Glutamatergic neuron (in vitro differentiated cells): ENCODE results near the gene GABRG3. TPM values are rescaled to one million over a fixed set of nuclear protein-coding genes. Genes with fewer than 3 reads are reported as not detected.
A peak's percentile ranks its signal among the peaks of the same experiment; 100 is the strongest.

Source experiments
- DNase-seq: peaks from one replicate; pipeline ENCODE4 v3.0.0; 2022
- H3K27ac Mint-ChIP-seq: one replicate; pipeline ENCODE4 v1.8.0; 2020; ENCODE audit warnings: mild to moderate bottlenecking, mixed read lengths, inconsistent platforms; ENCODE audit not compliant: unreplicated experiment
- H3K27me3 Mint-ChIP-seq: one replicate; pipeline ENCODE4 v1.8.0; 2020; ENCODE audit warnings: mild to moderate bottlenecking, moderate library complexity, mixed read lengths, inconsistent platforms; ENCODE audit not compliant: unreplicated experiment
- H3K36me3 Mint-ChIP-seq: one replicate; pipeline ENCODE4 v1.8.0; 2020; ENCODE audit warnings: mild to moderate bottlenecking, mixed read lengths, inconsistent platforms; ENCODE audit not compliant: unreplicated experiment
- H3K4me1 Mint-ChIP-seq: one replicate; pipeline ENCODE4 v1.8.0; 2020; ENCODE audit warnings: mild to moderate bottlenecking, low read depth, mixed read lengths, inconsistent platforms; ENCODE audit not compliant: unreplicated experiment
- H3K4me3 Mint-ChIP-seq: one replicate; pipeline ENCODE4 v1.8.0; 2020; ENCODE audit warnings: mild to moderate bottlenecking, mixed read lengths, inconsistent platforms; ENCODE audit not compliant: unreplicated experiment
- H3K9me3 Mint-ChIP-seq: one replicate; pipeline ENCODE4 v1.8.0; 2020; ENCODE audit warnings: mild to moderate bottlenecking, moderate library complexity, mixed read lengths, inconsistent platforms; ENCODE audit not compliant: unreplicated experiment
- CTCF ChIP-seq: fragments of 200-600 bp; sonication (generic); IDR thresholded peaks from one replicate; pipeline ENCODE4 v1.5.0; 2021; ENCODE audit not compliant: partially characterized antibody, unreplicated experiment
- total RNA-seq: library from RNA; stranded (reverse); fragmentation: NEBNext Ultra II Directional; extraction: Animal tissue kit (Norgen Biotek cat#: 25700); gene quantifications from one replicate; pipeline ENCODE4 v1.2.1, GENCODE V29; 2021; ENCODE audit not compliant: unreplicated experiment

Gene GABRG3
- total RNA-seq, 1 donor from 2014 or later = 1.3 TPM

GRCh38 chr15:27549746-27550145, 578.8 kb downstream of the GABRG3 start:
- Mint-ChIP-seq H3K27me3 (no peaks in the 10 kb centered on the region), H3K4me1 (peaks cover 23% of the 10 kb centered on the region), H3K27ac (peak overlapping the region; percentile 76), H3K36me3 (no peaks in the 10 kb centered on the region), H3K4me3 (no peak overlapping the region), H3K9me3 (peaks cover 2% of the 10 kb centered on the region)
- DNase-seq = no peak
- TF ChIP-seq CTCF = no peak

- H3K27me3 Mint-ChIP-seq = no peaks in the 10 kb centered on the region
- no peak overlapping the region for H3K27ac Mint-ChIP-seq
- no peak for TF ChIP-seq CTCF
- no peak overlapping the region for H3K4me3 Mint-ChIP-seq
- H3K9me3 Mint-ChIP-seq = peaks cover under 1% of the 10 kb centered on the region
- peaks cover 21% of the 10 kb centered on the region for H3K4me1 Mint-ChIP-seq
- no peaks in the 10 kb centered on the region for H3K36me3 Mint-ChIP-seq
- DNase-seq = no peak
Measured at GRCh38 chr15:27550635-27551034, 579.7 kb downstream of the GABRG3 start.

GRCh38 chr15:27561816-27562215, 590.8 kb downstream of the GABRG3 start:
- H3K36me3 Mint-ChIP-seq = peaks cover 8% of the 10 kb centered on the region
- H3K27me3 Mint-ChIP-seq = peaks cover 3% of the 10 kb centered on the region
- no peak for TF ChIP-seq CTCF
- no peak overlapping the region for H3K4me3 Mint-ChIP-seq
- DNase-seq = no peak
- H3K27ac Mint-ChIP-seq = no peak overlapping the region
- H3K4me1 Mint-ChIP-seq = peaks cover 2% of the 10 kb centered on the region
- peaks cover 2% of the 10 kb centered on the region for H3K9me3 Mint-ChIP-seq

- Mint-ChIP-seq H3K4me1 (peaks cover 2% of the 10 kb centered on the region), H3K27me3 (peaks cover 3% of the 10 kb centered on the region), H3K4me3 (no peak overlapping the region), H3K27ac (no peak overlapping the region), H3K36me3 (peaks cover 8% of the 10 kb centered on the region), H3K9me3 (peaks cover 2% of the 10 kb centered on the region)
- TF ChIP-seq CTCF = no peak
- no peak for DNase-seq
Measured at GRCh38 chr15:27563765-27564370, 592.9 kb downstream of the GABRG3 start.

GRCh38 chr15:27564656-27565055, 593.7 kb downstream of the GABRG3 start:
- Mint-ChIP-seq H3K9me3 (peaks cover 2% of the 10 kb centered on the region), H3K4me3 (no peak overlapping the region), H3K27ac (no peak overlapping the region), H3K27me3 (peaks cover 3% of the 10 kb centered on the region), H3K4me1 (peaks cover 2% of the 10 kb centered on the region), H3K36me3 (peaks cover 8% of the 10 kb centered on the region)
- DNase-seq = no peak
- TF ChIP-seq CTCF = no peak
